Measurements from ENCODE around the gene RNF2. TPM values are rescaled to one million over a fixed set of nuclear protein-coding genes. Genes with fewer than 3 reads are reported as not detected.
A peak's percentile ranks its signal among the peaks of the same experiment; 100 is the strongest.
"Not testable (repeated sequence)": the region's sequence is repeated elsewhere in the genome, so short reads cannot be mapped to it uniquely, and the experiment has no call there.

RNF2 gene
- 17.0 TPM for total RNA-seq
- long read RNA-seq, transcript RNF2-202 (7 exons, 3,606 nt), result major isoform, 20 of 23 reads
- long read RNA-seq, partial matches to known transcripts, result 0 of 23 reads
- long read RNA-seq, other reads (novel, unspliced or antisense), result 2 of 23 reads

DNA sequence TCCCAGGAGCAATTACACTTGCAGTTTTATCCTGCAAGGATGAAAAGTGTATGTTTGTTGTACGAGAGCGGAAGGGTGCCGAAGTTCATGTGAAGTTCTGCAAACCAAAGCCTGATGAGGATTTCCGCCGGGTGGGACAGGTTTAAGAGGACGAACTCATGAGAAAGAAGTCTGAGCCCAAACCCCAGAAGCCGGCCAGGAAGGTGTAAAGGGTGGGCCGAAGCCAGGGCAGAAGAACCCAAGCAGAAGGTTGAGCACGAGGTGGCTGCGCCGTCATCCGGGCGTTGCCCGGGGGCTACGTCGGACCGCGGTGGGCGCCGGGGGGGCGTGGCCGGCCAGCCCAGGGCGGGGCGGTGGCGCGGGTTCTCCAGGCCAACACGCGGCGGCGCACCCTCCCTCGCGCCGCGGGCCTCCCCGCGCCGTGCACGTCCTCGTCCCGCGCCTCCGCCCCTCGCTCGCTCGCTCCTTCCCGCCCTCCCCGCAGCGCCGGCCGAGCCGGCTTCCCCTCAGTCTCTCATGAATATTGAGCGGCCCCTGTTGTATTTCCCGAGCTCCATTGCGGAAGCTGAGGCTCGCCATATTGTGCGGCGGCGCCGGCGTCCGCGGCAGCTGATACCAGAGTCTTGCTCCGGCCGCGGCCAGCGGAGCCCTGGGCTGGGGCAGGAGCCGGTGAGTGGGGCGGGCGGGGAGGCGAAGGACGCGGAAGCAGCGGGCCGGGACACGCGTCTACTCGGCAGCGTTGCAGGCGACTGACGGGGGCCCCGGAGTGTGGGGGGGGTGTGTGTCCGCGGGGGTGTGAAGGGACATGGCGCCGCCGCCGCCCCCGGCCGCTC, at the start of gene RNF2:
Gene RNF2, plus strand, starts transcription at position 578 of the 833 bp plus-strand sequence. CDS start 41,996 bp downstream, outside the sequence.
- peaks cover 20% of the 10 kb centered on the region for H3K4me1 ChIP-seq
- ATAC-seq, result peak; percentile 97
- no peaks in the 10 kb centered on the region for H3K27me3 ChIP-seq (ENCODE audit: low read depth)
- intact Hi-C loops (cut with DNase I), result no loop called here
- H3K9me3 ChIP-seq, result no peaks in the 10 kb centered on the region
- H3K36me3 ChIP-seq, result no peaks in the 10 kb centered on the region
- peak; percentile 89 for DNase-seq
- H3K27ac ChIP-seq, result peak within 1 kb of the TSS; percentile 85
- peak within 1 kb of the TSS; percentile 76 for H3K4me3 ChIP-seq
- TF ChIP-seq CTCF (IDR thresholded peaks at IDR 0.05), result no peak

- DNase-seq; intact Hi-C loops (cut with DNase I); ATAC-seq; H3K27me3 ChIP-seq (ENCODE audit: low read depth); H3K4me1 ChIP-seq; H3K36me3 ChIP-seq; H3K9me3 ChIP-seq; H3K27ac ChIP-seq; H3K4me3 ChIP-seq: not testable (repeated sequence)
Measured at GRCh38 chr1:184999974-185000373, 45.4 kb upstream of the RNF2 start.

DNA sequence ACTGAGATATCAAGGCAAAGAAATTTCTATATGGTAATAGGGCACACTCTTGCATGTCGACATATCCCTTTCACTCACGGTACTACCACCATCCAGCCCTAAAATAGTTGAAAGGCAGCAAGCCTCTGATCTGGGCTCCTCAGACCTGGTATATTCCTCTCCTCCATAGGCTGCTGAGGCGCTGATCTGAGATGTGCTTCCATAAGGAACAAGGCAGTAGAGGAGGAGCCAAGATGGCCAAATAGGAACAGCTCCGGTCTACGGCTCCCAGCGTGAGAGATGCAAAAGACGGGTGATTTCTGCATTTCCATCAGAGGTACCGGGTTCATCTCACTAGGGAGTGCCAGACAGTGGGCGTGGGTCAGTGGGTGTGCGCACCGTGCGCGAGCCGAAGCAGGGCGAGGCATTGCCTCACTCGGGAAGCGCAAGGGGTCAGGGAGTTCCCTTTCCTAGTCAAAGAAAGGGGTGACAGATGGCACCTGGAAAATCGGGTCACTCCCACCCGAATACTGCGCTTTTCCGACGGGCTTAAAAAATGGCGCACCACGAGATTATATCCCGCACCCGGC, 44.0 kb upstream of the RNF2 start:
- DNase-seq; H3K36me3 ChIP-seq; H3K27me3 ChIP-seq (ENCODE audit: low read depth); H3K9me3 ChIP-seq; ATAC-seq; intact Hi-C loops (cut with DNase I); H3K4me3 ChIP-seq; H3K4me1 ChIP-seq; H3K27ac ChIP-seq: not testable (repeated sequence)

DNA sequence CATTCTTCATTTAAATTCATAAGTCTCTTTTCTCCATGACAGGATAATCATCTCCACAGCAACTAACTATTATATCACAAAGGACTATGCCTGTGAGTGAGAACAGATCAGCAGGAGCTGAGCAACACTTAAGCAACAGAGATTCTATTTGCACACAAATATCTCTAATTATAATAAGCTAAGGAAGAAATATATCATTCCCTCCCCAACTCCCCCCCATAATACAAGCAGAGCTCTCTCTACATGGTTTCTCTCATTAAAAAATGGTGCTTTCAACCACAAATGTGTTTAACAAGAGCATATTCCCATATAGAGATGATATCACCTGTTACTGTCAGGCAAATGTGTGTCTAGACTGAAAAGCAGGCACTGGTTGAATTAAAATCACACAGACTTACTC, 36.5 kb upstream of the RNF2 start:
- ATAC-seq, result no peak
- no peaks in the 10 kb centered on the region for H3K36me3 ChIP-seq
- no peak for DNase-seq
- intact Hi-C loops (cut with DNase I), result no loop called here
- H3K27me3 ChIP-seq (ENCODE audit: low read depth), result no peaks in the 10 kb centered on the region
- no peaks in the 10 kb centered on the region for H3K4me1 ChIP-seq
- no peaks in the 10 kb centered on the region for H3K9me3 ChIP-seq
- no peak overlapping the region for H3K4me3 ChIP-seq
- H3K27ac ChIP-seq, result no peak overlapping the region
- no peak for TF ChIP-seq CTCF (IDR thresholded peaks at IDR 0.05)

DNA sequence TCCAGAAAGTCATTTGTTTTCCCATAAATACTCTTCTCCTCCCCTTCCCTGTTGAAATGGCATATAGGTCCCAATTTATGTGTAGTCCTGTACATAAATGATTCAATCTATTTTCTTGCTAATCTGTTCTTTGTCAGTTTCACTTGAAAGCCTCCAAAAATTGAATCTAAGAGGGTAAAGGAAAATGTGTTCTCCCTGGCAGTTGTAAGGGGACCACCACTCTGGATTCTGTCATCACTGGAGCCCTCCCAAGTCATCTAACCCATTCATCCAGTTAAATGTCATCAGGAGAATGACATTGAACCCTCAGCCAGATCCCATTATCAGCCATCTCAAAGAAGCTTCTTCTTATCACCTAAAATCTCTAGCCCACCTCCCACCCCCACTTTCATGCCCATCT, 35.0 kb upstream of the RNF2 start:
- DNase-seq, result no peak
- H3K36me3 ChIP-seq, result no peaks in the 10 kb centered on the region
- intact Hi-C loops (cut with DNase I), result no loop called here

GRCh38 chr1:185014941-185015340, 30.4 kb upstream of the RNF2 start:
- no peaks in the 10 kb centered on the region for H3K4me1 ChIP-seq
- no peaks in the 10 kb centered on the region for H3K27me3 ChIP-seq (ENCODE audit: low read depth)
- H3K4me3 ChIP-seq, result no peak overlapping the region
- no peak overlapping the region for H3K27ac ChIP-seq
- no peaks in the 10 kb centered on the region for H3K36me3 ChIP-seq
- intact Hi-C loops (cut with DNase I), result no loop called here
- DNase-seq (no peak), ATAC-seq (no peak)
- no peak for TF ChIP-seq CTCF (IDR thresholded peaks at IDR 0.05)
- H3K9me3 ChIP-seq, result no peaks in the 10 kb centered on the region

More for the DNA sequence above, 35.0 kb upstream of the RNF2 start:
- TF ChIP-seq CTCF (IDR thresholded peaks at IDR 0.05), result no peak
- Histone ChIP-seq H3K4me1 (no peaks in the 10 kb centered on the region), H3K4me3 (no peak overlapping the region), H3K27me3 (ENCODE audit: low read depth) (no peaks in the 10 kb centered on the region), H3K9me3 (no peaks in the 10 kb centered on the region), H3K27ac (no peak overlapping the region)
- no peak for ATAC-seq

Measured in lower lobe of right lung (tissue), 2 donors.